WERI-Rb-1 (cell line): ENCODE results near the gene HMCN1.

Source experiments
- DNase-seq: peaks from one replicate; pipeline ENCODE4 v3.0.0-alpha.2; 2020
- H3K27ac ChIP-seq: fragments of 250-450 bp; sonication (Bioruptor Pico); 2 replicates; pipeline ENCODE4 v1.5.1; 2020; ENCODE audit warnings: mild to moderate bottlenecking, moderate library complexity
- H3K27me3 ChIP-seq: fragments of 250-450 bp; sonication (Bioruptor Pico); 2 replicates; pipeline ENCODE4 v1.5.1; 2021; ENCODE audit warnings: mild to moderate bottlenecking, low read depth, moderate library complexity; ENCODE audit not compliant: insufficient read depth, severe bottlenecking
- H3K36me3 ChIP-seq: fragments of 250-450 bp; sonication (Bioruptor Pico); 2 replicates; pipeline ENCODE4 v1.5.1; 2020; ENCODE audit warnings: mild to moderate bottlenecking, moderate library complexity
- H3K4me3 ChIP-seq: 2 replicates; pipeline ENCODE4 v1.5.1; 2011; ENCODE audit warnings: low read depth, mild to moderate bottlenecking, control low read depth, low read length
- H3K9me3 ChIP-seq: fragments of 250-450 bp; sonication (Bioruptor Pico); 2 replicates; pipeline ENCODE4 v1.5.1; 2021; ENCODE audit warnings: mild to moderate bottlenecking, moderate library complexity; ENCODE audit not compliant: severe bottlenecking
- TF ChIP-seq, protein P1 (sequence below): IDR thresholded peaks from 2 replicates; pipeline ENCODE4 v1.5.1; 2011; ENCODE audit warnings: low read depth, mild to moderate bottlenecking, control low read depth, inconsistent platforms, low read length

Gene HMCN1

DNA sequence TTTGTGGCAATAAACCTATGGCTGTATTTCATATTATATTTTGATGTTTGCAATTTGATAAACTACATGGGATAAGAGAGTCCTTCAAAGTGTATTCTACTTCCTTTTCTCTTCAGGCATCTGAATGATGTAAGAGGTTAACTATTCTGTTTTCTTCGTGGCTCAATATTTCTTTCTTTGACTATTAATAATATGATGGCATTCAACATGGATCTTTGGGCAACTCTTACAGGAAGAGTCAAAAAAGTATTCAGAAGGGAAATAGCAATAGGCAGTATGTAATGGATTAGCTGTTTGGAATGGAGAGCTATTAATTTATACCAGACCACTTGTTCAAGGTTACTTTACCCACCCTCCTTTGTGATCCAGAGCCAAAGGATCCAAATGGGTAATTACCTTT is 74.4 kb downstream of the HMCN1 start:
- Histone ChIP-seq H3K36me3 (no peaks in the 10 kb centered on the region), H3K27ac (no peak overlapping the region), H3K27me3 (no peaks in the 10 kb centered on the region), H3K9me3 (no peaks in the 10 kb centered on the region), H3K4me3 (no peak overlapping the region)
- DNase-seq, result no peak
- TF ChIP-seq, protein P1, sequence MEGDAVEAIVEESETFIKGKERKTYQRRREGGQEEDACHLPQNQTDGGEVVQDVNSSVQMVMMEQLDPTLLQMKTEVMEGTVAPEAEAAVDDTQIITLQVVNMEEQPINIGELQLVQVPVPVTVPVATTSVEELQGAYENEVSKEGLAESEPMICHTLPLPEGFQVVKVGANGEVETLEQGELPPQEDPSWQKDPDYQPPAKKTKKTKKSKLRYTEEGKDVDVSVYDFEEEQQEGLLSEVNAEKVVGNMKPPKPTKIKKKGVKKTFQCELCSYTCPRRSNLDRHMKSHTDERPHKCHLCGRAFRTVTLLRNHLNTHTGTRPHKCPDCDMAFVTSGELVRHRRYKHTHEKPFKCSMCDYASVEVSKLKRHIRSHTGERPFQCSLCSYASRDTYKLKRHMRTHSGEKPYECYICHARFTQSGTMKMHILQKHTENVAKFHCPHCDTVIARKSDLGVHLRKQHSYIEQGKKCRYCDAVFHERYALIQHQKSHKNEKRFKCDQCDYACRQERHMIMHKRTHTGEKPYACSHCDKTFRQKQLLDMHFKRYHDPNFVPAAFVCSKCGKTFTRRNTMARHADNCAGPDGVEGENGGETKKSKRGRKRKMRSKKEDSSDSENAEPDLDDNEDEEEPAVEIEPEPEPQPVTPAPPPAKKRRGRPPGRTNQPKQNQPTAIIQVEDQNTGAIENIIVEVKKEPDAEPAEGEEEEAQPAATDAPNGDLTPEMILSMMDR, result no peak

DNA sequence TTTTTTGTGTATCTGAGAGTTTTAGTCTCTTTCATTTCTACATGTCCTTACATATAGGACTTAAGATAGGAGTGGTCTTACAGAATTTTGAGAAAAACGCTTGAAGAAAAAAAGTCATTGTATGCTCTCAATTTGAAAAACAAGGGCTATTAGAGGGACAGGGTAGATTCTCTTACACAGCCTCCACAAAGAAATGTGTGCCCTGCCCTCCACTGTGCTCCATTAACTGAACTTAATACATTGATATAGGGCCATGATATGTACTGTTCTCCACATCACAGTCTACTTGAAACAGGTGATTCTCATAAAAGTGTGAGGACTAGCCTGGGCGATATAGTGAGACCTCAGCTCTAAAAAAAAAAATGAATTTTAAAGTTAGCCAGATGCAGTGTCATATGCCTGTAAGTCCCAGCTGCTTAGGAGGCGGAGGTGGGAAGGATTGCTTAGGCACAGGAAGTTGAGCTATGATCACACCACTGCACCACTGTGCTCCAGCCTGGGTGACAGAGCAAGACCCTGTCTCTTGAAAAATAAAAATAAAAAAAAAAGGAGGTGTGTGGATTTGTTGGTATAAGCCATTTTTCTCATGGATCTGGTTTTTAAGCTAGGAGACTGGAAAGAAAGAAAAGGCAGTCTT is 77.0 kb downstream of the HMCN1 start:
- no peak for DNase-seq
- no peak overlapping the region for H3K4me3 ChIP-seq
- H3K27ac ChIP-seq, result no peak overlapping the region
- TF ChIP-seq, protein P1, result no peak
- H3K36me3 ChIP-seq, result no peaks in the 10 kb centered on the region
- H3K9me3 ChIP-seq, result no peaks in the 10 kb centered on the region
- H3K27me3 ChIP-seq, result no peaks in the 10 kb centered on the region

DNA sequence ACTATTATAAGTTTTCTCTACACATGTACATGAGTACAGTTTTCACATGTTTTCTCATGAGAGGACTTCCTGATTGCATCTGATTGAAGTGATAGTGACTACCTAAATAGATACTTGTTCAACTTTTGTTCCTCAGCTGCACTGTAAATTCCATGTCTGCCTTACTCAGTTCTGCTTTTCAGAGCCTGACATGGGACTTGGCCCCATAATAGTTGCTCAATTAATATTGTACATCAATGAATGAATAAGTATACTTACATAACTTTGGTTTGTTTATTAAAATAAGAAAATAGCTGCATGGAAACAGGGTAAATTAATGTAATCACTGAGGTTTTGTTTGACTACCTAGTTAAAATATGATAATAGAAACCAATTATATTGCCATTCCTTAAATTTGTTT is 78.7 kb downstream of the HMCN1 start:
- peaks cover 2% of the 10 kb centered on the region for H3K27me3 ChIP-seq
- TF ChIP-seq, protein P1, result no peak
- no peak overlapping the region for H3K4me3 ChIP-seq
- no peak for DNase-seq
- H3K27ac ChIP-seq, result no peak overlapping the region
- H3K36me3 ChIP-seq, result no peaks in the 10 kb centered on the region
- H3K9me3 ChIP-seq, result no peaks in the 10 kb centered on the region

DNA sequence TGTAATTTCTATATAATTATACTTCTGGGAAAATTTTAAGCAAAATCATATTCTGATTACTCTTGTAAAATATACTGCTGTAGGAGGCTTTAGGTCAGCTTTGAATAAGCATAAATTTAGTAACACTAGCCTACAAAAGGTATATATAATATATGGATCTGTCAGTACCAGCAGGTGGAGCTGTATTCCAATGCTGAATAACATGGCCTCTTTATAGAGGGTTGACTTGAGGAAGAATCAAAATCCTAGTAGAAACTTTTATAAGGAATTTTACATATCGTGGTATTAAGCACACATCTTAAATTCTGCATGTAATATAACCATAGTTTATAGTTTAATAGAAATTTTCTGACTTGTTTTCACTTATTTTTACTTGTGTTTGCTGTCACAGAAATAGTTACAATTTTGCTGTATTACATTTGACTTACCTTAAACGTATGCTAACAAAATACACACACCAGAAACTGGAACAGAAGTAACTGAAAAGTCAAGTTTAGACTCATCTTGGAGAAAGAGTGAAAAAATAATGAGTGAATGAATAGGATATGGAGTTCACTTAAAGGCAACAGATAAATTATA is 79.3 kb downstream of the HMCN1 start:
- no peak for DNase-seq
- Histone ChIP-seq H3K36me3 (no peaks in the 10 kb centered on the region), H3K27ac (no peak overlapping the region), H3K9me3 (no peaks in the 10 kb centered on the region), H3K4me3 (no peak overlapping the region), H3K27me3 (peaks cover 3% of the 10 kb centered on the region)
- TF ChIP-seq, protein P1, result peak; percentile 25; the same call in 1 of the 2 replicates

DNA sequence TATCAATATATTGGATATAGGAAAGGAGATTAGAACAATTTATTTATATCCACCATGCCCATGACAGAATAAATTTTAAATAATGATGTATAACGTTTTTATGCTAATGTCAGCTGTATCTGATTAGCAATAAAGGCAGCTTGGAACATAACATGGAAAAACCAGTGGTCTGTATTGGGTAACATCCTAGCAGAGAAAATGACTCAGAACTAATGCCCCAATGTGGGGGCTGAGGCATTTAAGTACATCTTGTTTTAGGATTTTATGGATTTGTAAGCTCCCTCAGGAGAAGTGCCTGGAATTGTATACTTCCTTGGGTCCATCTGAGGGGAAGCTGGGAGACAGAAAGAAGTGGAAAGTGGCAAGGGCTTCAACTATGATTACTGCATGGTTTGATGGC is 82.3 kb downstream of the HMCN1 start:
- Histone ChIP-seq H3K4me3 (no peak overlapping the region), H3K27ac (no peak overlapping the region), H3K36me3 (no peaks in the 10 kb centered on the region), H3K9me3 (no peaks in the 10 kb centered on the region), H3K27me3 (peaks cover 3% of the 10 kb centered on the region)
- TF ChIP-seq, protein P1, result no peak
- no peak for DNase-seq

DNA sequence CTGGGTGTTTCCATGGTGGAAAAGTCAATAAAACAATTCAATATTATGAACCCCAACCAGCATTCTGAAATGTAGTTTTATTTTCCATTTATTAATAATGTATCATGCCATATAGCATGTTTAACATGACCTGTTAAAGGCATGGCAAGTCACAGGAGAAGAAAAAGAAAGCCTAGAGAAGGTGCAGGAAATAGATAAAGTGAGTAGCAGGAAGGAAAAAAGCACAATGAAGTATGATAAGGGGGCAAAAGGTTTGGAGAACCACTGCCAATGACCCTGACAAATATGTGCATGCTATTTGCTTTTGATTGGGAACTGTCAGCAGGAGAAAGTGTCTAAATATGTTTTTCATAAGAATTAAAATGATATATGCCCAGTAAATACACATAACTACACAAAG is 85.6 kb downstream of the HMCN1 start:
- TF ChIP-seq, protein P1, result no peak
- no peaks in the 10 kb centered on the region for H3K9me3 ChIP-seq
- no peak overlapping the region for H3K27ac ChIP-seq
- H3K27me3 ChIP-seq, result peaks cover 3% of the 10 kb centered on the region
- DNase-seq, result no peak
- H3K36me3 ChIP-seq, result no peaks in the 10 kb centered on the region
- no peak overlapping the region for H3K4me3 ChIP-seq
